PFSK-1 (cell line): ENCODE data around the gene GON4L.

Experiments
- FOXP2 ChIP-seq: optimal IDR thresholded peaks from 2 replicates; pipeline ENCODE3; 2011; ENCODE audit warnings: borderline replicate concordance, control low read depth, inconsistent platforms; ENCODE audit not compliant: insufficient read depth; ENCODE audit errors: extremely low read length, extremely low read depth
- POLR2AphosphoS5 ChIP-seq: IDR thresholded peaks from 2 replicates; pipeline ENCODE4 v1.6.1; 2012; ENCODE audit warnings: low read depth, mild to moderate bottlenecking, control low read depth, low read length, moderate library complexity
- REST ChIP-seq, 2 experiments: IDR thresholded peaks; 2 replicates each; pipeline versions ENCODE4 v1.6.1 to v1.8.0; 2011 to 2012; ENCODE audit warnings: low read depth in 2 of 2, low read length in 2 of 2, control low read depth in 1 of 2, inconsistent platforms in 1 of 2, mild to moderate bottlenecking in 1 of 2, moderate library complexity in 1 of 2; ENCODE audit not compliant: insufficient read depth in 1 of 2
- SIN3A ChIP-seq: IDR thresholded peaks from 2 replicates; pipeline ENCODE4 v1.6.1; 2012; ENCODE audit warnings: mild to moderate bottlenecking, low read length, moderate library complexity, borderline replicate concordance; ENCODE audit not compliant: insufficient read depth
- TAF1 ChIP-seq: IDR thresholded peaks from 2 replicates; pipeline ENCODE4 v1.6.1; 2012; ENCODE audit warnings: low read length, control low read depth, borderline replicate concordance; ENCODE audit not compliant: insufficient read depth

GON4L gene

GRCh38 chr1:155816351-155816750 is 40.7 kb downstream of the GON4L start:
- TF ChIP-seq TAF1: no peak
- no peak for TF ChIP-seq SIN3A
- no peak for TF ChIP-seq POLR2AphosphoS5
- no peak for TF ChIP-seq REST (IDR thresholded peaks at IDR 0.05; ENCODE audit: insufficient read depth in 1 of 2, low read depth in 2 of 2, low read length in 2 of 2)

GRCh38 chr1:155813672-155814071 is 43.3 kb downstream of the GON4L start:
- TF ChIP-seq SIN3A (no peak), TAF1 (no peak), POLR2AphosphoS5 (no peak), REST (IDR thresholded peaks at IDR 0.05; ENCODE audit: insufficient read depth in 1 of 2, low read depth in 2 of 2, low read length in 2 of 2) (no peak), FOXP2 (no peak)

- TF ChIP-seq POLR2AphosphoS5: no peak
- TF ChIP-seq FOXP2: no peak
- TF ChIP-seq TAF1: no peak
- TF ChIP-seq SIN3A: no peak
- no peak for TF ChIP-seq REST (IDR thresholded peaks at IDR 0.05; ENCODE audit: insufficient read depth in 1 of 2, low read depth in 2 of 2, low read length in 2 of 2)
These were observed 44.1 kb downstream of the GON4L start for GRCh38 chr1:155812878-155813277.

GRCh38 chr1:155809088-155809487 is 47.9 kb downstream of the GON4L start:
- TF ChIP-seq TAF1 (no peak), POLR2AphosphoS5 (no peak), SIN3A (no peak), FOXP2 (no peak), REST (IDR thresholded peaks at IDR 0.05; ENCODE audit: insufficient read depth in 1 of 2, low read depth in 2 of 2, low read length in 2 of 2) (no peak)

GRCh38 chr1:155801149-155801548 is 55.9 kb downstream of the GON4L start:
- TF ChIP-seq TAF1: no peak
- TF ChIP-seq FOXP2: no peak
- no peak for TF ChIP-seq REST (IDR thresholded peaks at IDR 0.05; ENCODE audit: insufficient read depth in 1 of 2, low read depth in 2 of 2, low read length in 2 of 2)
- no peak for TF ChIP-seq SIN3A
- TF ChIP-seq POLR2AphosphoS5: no peak
